Smooth muscle cell (in vitro differentiated cells): Measurements from ENCODE around the gene CCDC27. TPM values are rescaled to one million over a fixed set of nuclear protein-coding genes. Genes with fewer than 3 reads are reported as not detected.
A peak's percentile ranks its signal among the peaks of the same experiment; 100 is the strongest.
"Not testable (repeated sequence)": the region's sequence is repeated elsewhere in the genome, so short reads cannot be mapped to it uniquely, and the experiment has no call there.

ENCODE experiments used
- DNase-seq: peaks from one replicate; lab custom pipeline; 2025; ENCODE audit not compliant: unreplicated experiment; lab: John Stamatoyannopoulos, UW
- H2AFZ ChIP-seq: fragments of 200-600 bp; sonication (generic); 2 replicates; pipeline ENCODE4 v1.6.0; 2016; ENCODE audit warnings: antibody characterized with exemption, low read depth, mild to moderate bottlenecking
- H3F3A ChIP-seq: fragments of 200-600 bp; sonication (generic); 2 replicates; pipeline ENCODE4 v1.6.0; 2017; ENCODE audit warnings: antibody characterized with exemption, low read depth
- H3K27ac ChIP-seq: fragments of 200-600 bp; sonication (generic); 2 replicates; pipeline ENCODE4 v1.5.1; 2016; ENCODE audit warnings: low read depth, mild to moderate bottlenecking
- H3K27me3 ChIP-seq: fragments of 200-600 bp; sonication (generic); 2 replicates; pipeline ENCODE4 v1.6.1; 2016; ENCODE audit warnings: low read depth, mild to moderate bottlenecking
- H3K36me3 ChIP-seq: fragments of 200-600 bp; sonication (generic); 2 replicates; pipeline ENCODE4 v1.5.1; 2016; ENCODE audit warnings: low read depth
- H3K4me1 ChIP-seq: fragments of 200-600 bp; sonication (generic); 2 replicates; pipeline ENCODE4 v1.5.1; 2016; ENCODE audit warnings: low read depth
- H3K4me2 ChIP-seq: fragments of 200-600 bp; sonication (generic); 2 replicates; pipeline ENCODE4 v1.6.0; 2016; ENCODE audit warnings: mild to moderate bottlenecking
- H3K4me3 ChIP-seq: fragments of 200-600 bp; sonication (generic); 2 replicates; pipeline ENCODE4 v1.5.1; 2016; ENCODE audit warnings: mild to moderate bottlenecking
- H3K79me2 ChIP-seq: fragments of 200-600 bp; sonication (generic); 2 replicates; pipeline ENCODE4 v1.6.0; 2016; ENCODE audit warnings: low read depth, mild to moderate bottlenecking
- H3K9ac ChIP-seq: fragments of 200-600 bp; sonication (generic); 2 replicates; pipeline ENCODE4 v1.6.0; 2016; ENCODE audit warnings: low read depth
- H3K9me3 ChIP-seq: fragments of 200-600 bp; sonication (generic); replicated peaks from 2 replicates; pipeline ENCODE4 v1.5.1; 2016; ENCODE audit warnings: low read depth
- H4K20me1 ChIP-seq: fragments of 200-600 bp; sonication (generic); 2 replicates; pipeline ENCODE4 v1.6.0; 2016; ENCODE audit warnings: low read depth
- WGBS: methylation state at CpG from one replicate; pipeline ENCODE4 v1.1.7; 2016; ENCODE audit warnings: low lambda C conversion rate; 5-methylcytosine and 5-hydroxymethylcytosine counted together
- polyA plus RNA-seq: library from polyadenylated mRNA; unstranded; fragments of >200 nt; fragmentation: Nextera tagmentation; extraction: Ambion mirVana; gene quantifications from 2 replicates; pipeline ENCODE4 v1.2.1, GENCODE V29; 2016
- total RNA-seq: library from RNA; depleted of rRNA; stranded (reverse); fragments of >200 nt; gene quantifications from 2 replicates; pipeline ENCODE4 v1.2.3, GENCODE V29; 2014
- TF ChIP-seq, protein P1 (sequence below): fragments of 200-600 bp; sonication (generic); IDR thresholded peaks from 2 replicates; pipeline ENCODE4 v1.5.1; 2017; ENCODE audit warnings: borderline replicate concordance, mild to moderate bottlenecking, antibody characterized with exemption; ENCODE audit not compliant: insufficient read depth, poor library complexity, severe bottlenecking

Gene CCDC27
- total and polyA plus RNA-seq, 2 experiments from 2014 or later: not detected

GRCh38 chr1:3796215-3797061 lies 44.2 kb downstream of the CCDC27 start, which contains the start of gene LRRC47:
LRRC47 (minus strand) TSS chr1:3796498; CDS start chr1:3796476, 22 bp downstream.
- Histone ChIP-seq H2AFZ (peak within 1 kb of the TSS; percentile 98), H3K9ac (peak within 1 kb of the TSS; percentile 82), H3K9me3 (no peaks in the 10 kb centered on the region), H3K36me3 (no peaks in the 10 kb centered on the region), H3K79me2 (peaks cover 43% of the 10 kb centered on the region), H3K4me3 (peak within 1 kb of the TSS; percentile 76), H3K4me1 (peaks cover 8% of the 10 kb centered on the region), H4K20me1 (peaks cover 46% of the 10 kb centered on the region), H3F3A (no peaks in the 10 kb centered on the region), H3K27ac (no peak within 1 kb of the TSS), H3K27me3 (no peaks in the 10 kb centered on the region), H3K4me2 (peak within 1 kb of the TSS; percentile 100)
- TF ChIP-seq, protein P1, sequence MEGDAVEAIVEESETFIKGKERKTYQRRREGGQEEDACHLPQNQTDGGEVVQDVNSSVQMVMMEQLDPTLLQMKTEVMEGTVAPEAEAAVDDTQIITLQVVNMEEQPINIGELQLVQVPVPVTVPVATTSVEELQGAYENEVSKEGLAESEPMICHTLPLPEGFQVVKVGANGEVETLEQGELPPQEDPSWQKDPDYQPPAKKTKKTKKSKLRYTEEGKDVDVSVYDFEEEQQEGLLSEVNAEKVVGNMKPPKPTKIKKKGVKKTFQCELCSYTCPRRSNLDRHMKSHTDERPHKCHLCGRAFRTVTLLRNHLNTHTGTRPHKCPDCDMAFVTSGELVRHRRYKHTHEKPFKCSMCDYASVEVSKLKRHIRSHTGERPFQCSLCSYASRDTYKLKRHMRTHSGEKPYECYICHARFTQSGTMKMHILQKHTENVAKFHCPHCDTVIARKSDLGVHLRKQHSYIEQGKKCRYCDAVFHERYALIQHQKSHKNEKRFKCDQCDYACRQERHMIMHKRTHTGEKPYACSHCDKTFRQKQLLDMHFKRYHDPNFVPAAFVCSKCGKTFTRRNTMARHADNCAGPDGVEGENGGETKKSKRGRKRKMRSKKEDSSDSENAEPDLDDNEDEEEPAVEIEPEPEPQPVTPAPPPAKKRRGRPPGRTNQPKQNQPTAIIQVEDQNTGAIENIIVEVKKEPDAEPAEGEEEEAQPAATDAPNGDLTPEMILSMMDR: no peak
- peak; percentile 67 for DNase-seq
- WGBS: 6% methylated on average over 59 of the region's 60 CpGs

DNA sequence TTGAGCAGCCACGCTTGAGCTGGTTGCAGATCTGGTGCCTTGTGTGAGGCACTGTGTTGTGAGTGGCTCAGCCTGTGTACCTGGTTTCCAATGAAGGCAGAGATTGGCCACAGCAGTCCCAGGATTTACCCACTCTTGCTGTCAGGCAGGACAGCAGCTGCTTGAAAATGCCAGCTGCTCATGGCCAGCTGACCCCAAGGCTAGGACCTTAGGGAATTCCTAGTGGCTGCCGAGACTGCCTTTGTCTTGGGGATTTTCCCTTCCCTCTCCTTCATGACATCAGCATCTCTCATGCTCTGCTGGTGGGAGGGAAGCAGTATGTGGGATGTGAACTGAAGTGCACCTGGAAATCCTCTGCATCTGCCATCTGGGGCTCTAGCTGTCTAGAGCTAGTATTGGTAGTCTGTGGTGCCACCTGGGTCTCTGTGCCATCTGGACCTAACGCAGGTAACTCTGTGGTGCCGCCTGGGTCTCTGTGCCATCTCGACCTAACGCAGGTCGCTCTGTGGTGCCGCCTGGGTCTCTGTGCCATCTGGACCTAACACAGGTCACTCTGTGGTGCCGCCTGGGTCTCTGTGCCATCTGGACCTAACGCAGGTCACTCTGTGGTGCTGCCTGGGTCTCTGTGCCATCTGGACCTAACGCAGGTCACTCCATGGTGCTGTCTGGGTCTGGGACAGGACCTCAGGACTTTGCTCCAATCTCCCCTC lies 47.9 kb downstream of the CCDC27 start:
- Histone ChIP-seq H3K4me3 (no peak overlapping the region), H4K20me1 (peaks cover 9% of the 10 kb centered on the region), H3K9me3 (no peaks in the 10 kb centered on the region), H3K36me3 (no peaks in the 10 kb centered on the region), H3K79me2 (peaks cover 9% of the 10 kb centered on the region), H3K9ac (no peak overlapping the region), H3K4me2 (no peak overlapping the region), H2AFZ (no peak overlapping the region), H3F3A (no peaks in the 10 kb centered on the region), H3K4me1 (peaks cover 5% of the 10 kb centered on the region), H3K27ac (no peak overlapping the region), H3K27me3 (no peaks in the 10 kb centered on the region)
- DNase-seq: no peak
- TF ChIP-seq, protein P1: no peak
- 77% methylated on average over 11 of the region's 11 CpGs for WGBS

- H3F3A ChIP-seq, H3K4me2 ChIP-seq, H2AFZ ChIP-seq, H3K4me3 ChIP-seq, H3K27me3 ChIP-seq, H4K20me1 ChIP-seq, H3K36me3 ChIP-seq, H3K4me1 ChIP-seq, H3K9ac ChIP-seq, H3K79me2 ChIP-seq, H3K27ac ChIP-seq, H3K9me3 ChIP-seq, DNase-seq: not testable (repeated sequence)
- WGBS: 78% methylated on average over 3 of the region's 3 CpGs
Measured at GRCh38 chr1:3800795-3801194, 48.5 kb downstream of the CCDC27 start.

GRCh38 chr1:3803905-3804626 lies 51.8 kb downstream of the CCDC27 start:
- Histone ChIP-seq H4K20me1 (no peaks in the 10 kb centered on the region), H3K4me1 (no peaks in the 10 kb centered on the region), H3K4me3 (no peak overlapping the region), H3K36me3 (no peaks in the 10 kb centered on the region), H3K79me2 (no peaks in the 10 kb centered on the region), H3K9me3 (no peaks in the 10 kb centered on the region), H3K27me3 (no peaks in the 10 kb centered on the region), H3F3A (no peaks in the 10 kb centered on the region), H3K27ac (no peak overlapping the region), H3K9ac (no peak overlapping the region), H2AFZ (no peak overlapping the region), H3K4me2 (no peak overlapping the region)
- TF ChIP-seq, protein P1: no peak
- WGBS: 75% methylated on average over 19 of the region's 19 CpGs
- DNase-seq: no peak

DNA sequence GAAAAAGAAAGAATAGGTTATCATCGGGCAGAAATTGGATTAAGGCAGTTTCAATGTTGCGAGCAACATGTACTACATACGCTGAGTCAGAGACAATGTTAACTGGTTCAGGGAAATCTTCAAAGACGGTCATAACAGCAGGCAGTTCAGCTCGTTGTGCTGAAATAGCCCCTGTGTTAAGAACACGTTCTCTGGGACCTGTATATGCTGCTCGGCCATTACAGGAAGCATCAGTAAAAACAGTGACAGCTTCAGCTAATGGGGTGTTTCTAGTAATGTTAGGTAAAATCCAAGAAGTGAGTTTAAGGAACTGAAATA lies 52.3 kb downstream of the CCDC27 start:
- not testable (repeated sequence) for H3K9me3 ChIP-seq, DNase-seq, H3K27me3 ChIP-seq, H3K4me1 ChIP-seq, H3F3A ChIP-seq, H2AFZ ChIP-seq, H3K9ac ChIP-seq, H3K27ac ChIP-seq, H3K4me2 ChIP-seq, H3K4me3 ChIP-seq, H4K20me1 ChIP-seq, H3K36me3 ChIP-seq, H3K79me2 ChIP-seq
- 81% methylated on average over 7 of the region's 7 CpGs for WGBS
